ENCODE measurements around the gene R3HDM2. TPM values are rescaled to one million over a fixed set of nuclear protein-coding genes. Genes with fewer than 3 reads are reported as not detected.
A peak's percentile ranks its signal among the peaks of the same experiment; 100 is the strongest.

The R3HDM2 gene
- total RNA-seq, 1 experiment from 2014 or later: 34.7 TPM

GRCh38 chr12:57239587-57240065 is 191.2 kb downstream of the R3HDM2 start:
- Mint-ChIP-seq H3K4me3 (peak overlapping the region; percentile 84), H3K9me3 (no peaks in the 10 kb centered on the region), H3K27ac (no peak overlapping the region), H3K4me1 (peaks cover 66% of the 10 kb centered on the region), H3K36me3 (peaks cover 1% of the 10 kb centered on the region; the same call in 1 of the 2 replicates), H3K27me3 (ENCODE audit: low read depth) (peaks cover 89% of the 10 kb centered on the region)
- DNase-seq (ENCODE audit: low spot score) (no peak), ATAC-seq (no peak)
- POLR2A ChIA-PET: interaction anchor here (2.3 to 9.7 kb wide), 4 partner anchors 10 to 26 kb away, joined by 15 to 97 read pairs (median 30); partner anchors contain the start of gene SHMT2
- TF ChIP-seq FOXP1 (CRISPR knock-in tag; IDR thresholded peaks at IDR 0.05; ENCODE audit: borderline replicate concordance) (no peak), CREB1 (CRISPR knock-in tag; IDR thresholded peaks at IDR 0.05) (no peak), USF2 (CRISPR knock-in tag; IDR thresholded peaks at IDR 0.05) (no peak), AFF4 (CRISPR knock-in tag; IDR thresholded peaks at IDR 0.05; ENCODE audit: borderline replicate concordance) (no peak), HMGXB4 (CRISPR knock-in tag; IDR thresholded peaks at IDR 0.05) (no peak), GABPB1 (CRISPR knock-in tag; IDR thresholded peaks at IDR 0.05) (no peak), TEAD4 (CRISPR knock-in tag; IDR thresholded peaks at IDR 0.05) (no peak)
- CTCF ChIA-PET: interaction anchor here (0.6 to 18.5 kb wide), 17 partner anchors 8 to 241 kb away, joined by 3 to 660 read pairs (median 5); partner anchors contain the start of genes INHBE, NXPH4, SHMT2 and STAC3

- ChIA-PET POLR2A (interaction anchor here (2.6 to 9.7 kb wide), 4 partner anchors 9 to 25 kb away, joined by 9 to 97 read pairs (median 28); partner anchors contain the start of genes NXPH4 and SHMT2), CTCF (interaction anchor here (0.6 to 18.5 kb wide), 20 partner anchors 9 to 242 kb away, joined by 3 to 660 read pairs (median 5); partner anchors contain the start of genes INHBE, NXPH4, SHMT2 and STAC3)
- peak; percentile 10 for ATAC-seq
- no peak overlapping the region; the same call in 1 of the 2 replicates for H3K27ac Mint-ChIP-seq
- peaks cover 66% of the 10 kb centered on the region for H3K4me1 Mint-ChIP-seq
- H3K4me3 Mint-ChIP-seq: peak overlapping the region; percentile 84
- peak; percentile 90 for DNase-seq (ENCODE audit: low spot score)
- H3K9me3 Mint-ChIP-seq: no peaks in the 10 kb centered on the region
- peaks cover 8% of the 10 kb centered on the region for H3K36me3 Mint-ChIP-seq
- peaks cover 89% of the 10 kb centered on the region for H3K27me3 Mint-ChIP-seq (ENCODE audit: low read depth)
- TF ChIP-seq FOXK1 (CRISPR knock-in tag; IDR thresholded peaks at IDR 0.05) (peak; percentile 67; the same call in 1 of the 2 replicates), FOXP4 (CRISPR knock-in tag; IDR thresholded peaks at IDR 0.05) (peak; percentile 22; the same call in 1 of the 2 replicates), ATF1 (CRISPR knock-in tag; IDR thresholded peaks at IDR 0.05) (no peak), AFF4 (CRISPR knock-in tag; IDR thresholded peaks at IDR 0.05; ENCODE audit: borderline replicate concordance) (0 out of 2 replicates have a peak, but pooled peaks have one; percentile 86), PRRX2 (CRISPR knock-in tag; IDR thresholded peaks at IDR 0.05) (0 out of 2 replicates have a peak, but pooled peaks have one; percentile 62), MAX (CRISPR knock-in tag; IDR thresholded peaks at IDR 0.05) (peak; percentile 74), ZNF317 (CRISPR knock-in tag; IDR thresholded peaks at IDR 0.05; ENCODE audit: borderline replicate concordance, low read depth) (no peak), ELF4 (CRISPR knock-in tag; IDR thresholded peaks at IDR 0.05; ENCODE audit: low read depth) (no peak), ZNF138 (CRISPR knock-in tag; conservative IDR thresholded peaks at IDR 0.05) (no peak), HMGXB4 (CRISPR knock-in tag; IDR thresholded peaks at IDR 0.05) (peak; percentile 99)
Measured at GRCh38 chr12:57238854-57239554, 191.8 kb downstream of the R3HDM2 start.

Measured in WTC11 (cell line).